Loucy (cell line): ENCODE data around the gene SNCG.

Experiments
- EZH2phosphoT487 ChIP-seq: fragments of 200-600 bp; IDR thresholded peaks from 2 replicates; pipeline ENCODE4 v1.6.1; 2018; ENCODE audit warnings: antibody characterized with exemption, mild to moderate bottlenecking, moderate library complexity, borderline replicate concordance
- TF ChIP-seq, protein P1 (sequence below): fragments of 200-600 bp; sonication (generic); conservative IDR thresholded peaks from 2 replicates; pipeline ENCODE4 v1.5.1; 2014; ENCODE audit warnings: mild to moderate bottlenecking, antibody characterized with exemption, low read length

DNA sequence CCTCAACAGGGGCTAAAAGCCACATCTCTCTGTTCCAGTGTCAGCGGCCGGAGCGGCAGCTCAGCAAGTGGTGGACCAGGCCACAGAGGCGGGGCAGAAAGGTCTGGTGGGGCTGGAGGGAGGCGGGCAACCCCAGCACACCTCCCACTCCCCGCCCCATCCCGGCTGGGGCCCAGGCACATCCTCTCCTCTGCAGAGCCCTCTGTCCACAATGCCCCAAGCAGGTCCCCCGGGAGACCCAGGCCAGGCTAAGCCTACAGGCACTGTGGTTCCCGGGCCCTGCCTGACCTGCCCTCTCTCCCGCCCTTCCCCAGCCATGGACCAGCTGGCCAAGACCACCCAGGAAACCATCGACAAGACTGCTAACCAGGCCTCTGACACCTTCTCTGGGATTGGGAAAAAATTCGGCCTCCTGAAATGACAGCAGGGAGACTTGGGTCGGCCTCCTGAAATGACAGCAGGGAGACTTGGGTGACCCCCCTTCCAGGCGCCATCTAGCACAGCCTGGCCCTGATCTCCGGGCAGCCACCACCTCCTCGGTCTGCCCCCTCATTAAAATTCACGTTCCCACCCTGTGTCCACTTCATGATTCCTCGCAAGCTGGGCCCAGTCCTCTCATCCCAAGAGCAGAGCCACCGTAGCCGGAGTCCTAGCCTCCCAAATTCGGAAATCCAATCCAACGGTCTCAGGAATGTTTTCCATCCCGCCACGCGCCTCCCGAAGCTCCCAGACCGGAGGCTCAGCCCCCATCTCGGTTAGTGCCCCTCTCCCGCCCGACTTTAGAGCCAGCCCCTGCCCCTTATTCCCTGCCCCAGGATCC is 12.0 kb downstream of the SNCG start:
- TF ChIP-seq, protein P1, sequence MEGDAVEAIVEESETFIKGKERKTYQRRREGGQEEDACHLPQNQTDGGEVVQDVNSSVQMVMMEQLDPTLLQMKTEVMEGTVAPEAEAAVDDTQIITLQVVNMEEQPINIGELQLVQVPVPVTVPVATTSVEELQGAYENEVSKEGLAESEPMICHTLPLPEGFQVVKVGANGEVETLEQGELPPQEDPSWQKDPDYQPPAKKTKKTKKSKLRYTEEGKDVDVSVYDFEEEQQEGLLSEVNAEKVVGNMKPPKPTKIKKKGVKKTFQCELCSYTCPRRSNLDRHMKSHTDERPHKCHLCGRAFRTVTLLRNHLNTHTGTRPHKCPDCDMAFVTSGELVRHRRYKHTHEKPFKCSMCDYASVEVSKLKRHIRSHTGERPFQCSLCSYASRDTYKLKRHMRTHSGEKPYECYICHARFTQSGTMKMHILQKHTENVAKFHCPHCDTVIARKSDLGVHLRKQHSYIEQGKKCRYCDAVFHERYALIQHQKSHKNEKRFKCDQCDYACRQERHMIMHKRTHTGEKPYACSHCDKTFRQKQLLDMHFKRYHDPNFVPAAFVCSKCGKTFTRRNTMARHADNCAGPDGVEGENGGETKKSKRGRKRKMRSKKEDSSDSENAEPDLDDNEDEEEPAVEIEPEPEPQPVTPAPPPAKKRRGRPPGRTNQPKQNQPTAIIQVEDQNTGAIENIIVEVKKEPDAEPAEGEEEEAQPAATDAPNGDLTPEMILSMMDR, result no peak
- TF ChIP-seq EZH2phosphoT487, result no peak
